ENCODE results near the gene KLK10. TPM values are rescaled to one million over a fixed set of nuclear protein-coding genes. Genes with fewer than 3 reads are reported as not detected.

The KLK10 gene
- total RNA-seq, 1 experiment from 2014 or later: not detected

GRCh38 chr19:51027126-51027806 lies 7.8 kb upstream of the KLK10 start:
- ChIA-PET POLR2A (no interaction called here), CTCF (no interaction called here)
- intact Hi-C loops (cut with micrococcal nuclease; ENCODE audit: unreplicated experiment) (no loop called here), in situ Hi-C loops (cut with HindIII; ENCODE audit: low pct_unique_long_range_greater_than_20kb, low sequenced_read_pairs) (no loop called here)
- Histone ChIP-seq H3K27me3 (ENCODE audit: control insufficient read depth, insufficient read depth, low read length) (no peaks in the 10 kb centered on the region), H3K4me3 (ENCODE audit: low read depth in 2 of 2, low read length in 2 of 2) (no peak overlapping the region), H3K27ac (ENCODE audit: low read length) (no peak overlapping the region), H3K4me1 (ENCODE audit: control insufficient read depth, insufficient read depth, low read length) (no peaks in the 10 kb centered on the region), H3K9me3 (ENCODE audit: control insufficient read depth, insufficient read depth, low read depth, low read length) (no peaks in the 10 kb centered on the region), H3K36me3 (ENCODE audit: control insufficient read depth, insufficient read depth, low read length) (no peaks in the 10 kb centered on the region)
- no peak for DNase-seq (ENCODE audit: low read depth, low spot score)
- TF ChIP-seq CTCF (IDR thresholded peaks at IDR 0.05): no peak
- TF ChIP-seq TCF7L2 (IDR thresholded peaks at IDR 0.05; ENCODE audit: low read depth, low read length): no peak
- no peak for TF ChIP-seq POLR2AphosphoS5 (IDR thresholded peaks at IDR 0.05; ENCODE audit: low read depth, low read length)
- TF ChIP-seq, protein P1, sequence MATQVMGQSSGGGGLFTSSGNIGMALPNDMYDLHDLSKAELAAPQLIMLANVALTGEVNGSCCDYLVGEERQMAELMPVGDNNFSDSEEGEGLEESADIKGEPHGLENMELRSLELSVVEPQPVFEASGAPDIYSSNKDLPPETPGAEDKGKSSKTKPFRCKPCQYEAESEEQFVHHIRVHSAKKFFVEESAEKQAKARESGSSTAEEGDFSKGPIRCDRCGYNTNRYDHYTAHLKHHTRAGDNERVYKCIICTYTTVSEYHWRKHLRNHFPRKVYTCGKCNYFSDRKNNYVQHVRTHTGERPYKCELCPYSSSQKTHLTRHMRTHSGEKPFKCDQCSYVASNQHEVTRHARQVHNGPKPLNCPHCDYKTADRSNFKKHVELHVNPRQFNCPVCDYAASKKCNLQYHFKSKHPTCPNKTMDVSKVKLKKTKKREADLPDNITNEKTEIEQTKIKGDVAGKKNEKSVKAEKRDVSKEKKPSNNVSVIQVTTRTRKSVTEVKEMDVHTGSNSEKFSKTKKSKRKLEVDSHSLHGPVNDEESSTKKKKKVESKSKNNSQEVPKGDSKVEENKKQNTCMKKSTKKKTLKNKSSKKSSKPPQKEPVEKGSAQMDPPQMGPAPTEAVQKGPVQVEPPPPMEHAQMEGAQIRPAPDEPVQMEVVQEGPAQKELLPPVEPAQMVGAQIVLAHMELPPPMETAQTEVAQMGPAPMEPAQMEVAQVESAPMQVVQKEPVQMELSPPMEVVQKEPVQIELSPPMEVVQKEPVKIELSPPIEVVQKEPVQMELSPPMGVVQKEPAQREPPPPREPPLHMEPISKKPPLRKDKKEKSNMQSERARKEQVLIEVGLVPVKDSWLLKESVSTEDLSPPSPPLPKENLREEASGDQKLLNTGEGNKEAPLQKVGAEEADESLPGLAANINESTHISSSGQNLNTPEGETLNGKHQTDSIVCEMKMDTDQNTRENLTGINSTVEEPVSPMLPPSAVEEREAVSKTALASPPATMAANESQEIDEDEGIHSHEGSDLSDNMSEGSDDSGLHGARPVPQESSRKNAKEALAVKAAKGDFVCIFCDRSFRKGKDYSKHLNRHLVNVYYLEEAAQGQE (IDR thresholded peaks at IDR 0.05; ENCODE audit: insufficient read depth in 1 of 2, low read depth in 2 of 2, low read length in 1 of 2): no peak
- no peak for TF ChIP-seq SIN3A (IDR thresholded peaks at IDR 0.05; ENCODE audit: borderline replicate concordance, insufficient read depth, low read depth, low read length)
- BruUV-seq (replicated peaks): no TSS peak
- ATAC-seq: no peak

GRCh38 chr19:51026554-51026831 lies 7.0 kb upstream of the KLK10 start, which contains the start of gene KLK11:
KLK11 (minus strand) TSS chr19:51026616; CDS start chr19:51025631, 985 bp downstream.
- intact Hi-C loops (cut with micrococcal nuclease; ENCODE audit: unreplicated experiment) (no loop called here), in situ Hi-C loops (cut with HindIII; ENCODE audit: low pct_unique_long_range_greater_than_20kb, low sequenced_read_pairs) (no loop called here)
- BruUV-seq (replicated peaks): no TSS peak
- TF ChIP-seq POLR2AphosphoS5 (IDR thresholded peaks at IDR 0.05; ENCODE audit: low read depth, low read length): no peak
- TF ChIP-seq SIN3A (IDR thresholded peaks at IDR 0.05; ENCODE audit: borderline replicate concordance, insufficient read depth, low read depth, low read length): no peak
- TF ChIP-seq CTCF (IDR thresholded peaks at IDR 0.05): no peak
- TF ChIP-seq, protein P1 (IDR thresholded peaks at IDR 0.05; ENCODE audit: insufficient read depth in 1 of 2, low read depth in 2 of 2, low read length in 1 of 2): no peak
- TF ChIP-seq TCF7L2 (IDR thresholded peaks at IDR 0.05; ENCODE audit: low read depth, low read length): no peak
- H3K4me1 ChIP-seq (ENCODE audit: control insufficient read depth, insufficient read depth, low read length): no peaks in the 10 kb centered on the region
- no peak within 1 kb of the TSS for H3K27ac ChIP-seq (ENCODE audit: low read length)
- POLR2A ChIA-PET: no interaction called here
- DNase-seq (ENCODE audit: low read depth, low spot score) (no peak), ATAC-seq (0 out of 2 replicates have a peak, but pooled peaks have one; percentile 45)
- CTCF ChIA-PET: no interaction called here
- no peaks in the 10 kb centered on the region for H3K9me3 ChIP-seq (ENCODE audit: control insufficient read depth, insufficient read depth, low read depth, low read length)
- no peak within 1 kb of the TSS for H3K4me3 ChIP-seq (ENCODE audit: low read depth in 2 of 2, low read length in 2 of 2)
- no peaks in the 10 kb centered on the region for H3K27me3 ChIP-seq (ENCODE audit: control insufficient read depth, insufficient read depth, low read length)
- no peaks in the 10 kb centered on the region for H3K36me3 ChIP-seq (ENCODE audit: control insufficient read depth, insufficient read depth, low read length)

Measured in Panc1 (cell line).